ENCODE results near the gene QKI.
"Not testable (repeated sequence)": the region's sequence is repeated elsewhere in the genome, so short reads cannot be mapped to it uniquely, and the experiment has no call there.

QKI gene

GRCh38 chr6:163570579-163571231 is 156.2 kb downstream of the QKI start:
- no peak for FAIRE-seq
- no peak for DNase-seq (ENCODE audit: insufficient read length, low spot score)

GRCh38 chr6:163571730-163572129 is 157.2 kb downstream of the QKI start:
- peak; percentile 18 for FAIRE-seq
- no peak for DNase-seq (ENCODE audit: insufficient read length, low spot score)

GRCh38 chr6:163572612-163573011 is 158.1 kb downstream of the QKI start:
- FAIRE-seq (no peak), DNase-seq (ENCODE audit: insufficient read length, low spot score) (no peak)

- DNase-seq (ENCODE audit: insufficient read length, low spot score) (no peak), FAIRE-seq (no peak)
Measured at GRCh38 chr6:163573503-163574179, 159.1 kb downstream of the QKI start.

GRCh38 chr6:163576114-163576513 is 161.6 kb downstream of the QKI start:
- no peak for FAIRE-seq
- DNase-seq (ENCODE audit: insufficient read length, low spot score), result no peak

- DNase-seq (ENCODE audit: insufficient read length, low spot score) (no peak), FAIRE-seq (no peak)
Measured at GRCh38 chr6:163577404-163577803, 162.9 kb downstream of the QKI start.

GRCh38 chr6:163579111-163579879 is 164.8 kb downstream of the QKI start:
- DNase-seq (ENCODE audit: insufficient read length, low spot score), result no peak
- no peak for FAIRE-seq

GRCh38 chr6:163579880-163580295 is 165.4 kb downstream of the QKI start:
- no peak for FAIRE-seq
- no peak for DNase-seq (ENCODE audit: insufficient read length, low spot score)

- no peak for DNase-seq (ENCODE audit: insufficient read length, low spot score)
- no peak for FAIRE-seq
Measured at GRCh38 chr6:163580311-163581030, 166.0 kb downstream of the QKI start.

GRCh38 chr6:163583558-163583957 is 169.0 kb downstream of the QKI start:
- DNase-seq (ENCODE audit: insufficient read length, low spot score), result no peak
- FAIRE-seq, result no peak

GRCh38 chr6:163585932-163586437 is 171.5 kb downstream of the QKI start:
- DNase-seq (ENCODE audit: insufficient read length, low spot score) (no peak), FAIRE-seq (no peak)

GRCh38 chr6:163586888-163587287 is 172.4 kb downstream of the QKI start:
- DNase-seq (ENCODE audit: insufficient read length, low spot score) (no peak), FAIRE-seq (no peak)

GRCh38 chr6:163588220-163588919 is 173.9 kb downstream of the QKI start:
- DNase-seq (ENCODE audit: insufficient read length, low spot score), result no peak

GRCh38 chr6:163589387-163589786 is 174.9 kb downstream of the QKI start:
- no peak for DNase-seq (ENCODE audit: insufficient read length, low spot score)
- no peak for FAIRE-seq

More at GRCh38 chr6:163588220-163588919, 173.9 kb downstream of the QKI start:
- no peak for FAIRE-seq

- not testable (repeated sequence) for DNase-seq (ENCODE audit: insufficient read length, low spot score); FAIRE-seq
Measured at GRCh38 chr6:163590132-163590531, 175.6 kb downstream of the QKI start.

- DNase-seq (ENCODE audit: insufficient read length, low spot score) (no peak), FAIRE-seq (no peak)
Measured at GRCh38 chr6:163592872-163593271, 178.4 kb downstream of the QKI start.

- FAIRE-seq, result no peak
- DNase-seq (ENCODE audit: insufficient read length, low spot score), result no peak
Measured at GRCh38 chr6:163596174-163596573, 181.7 kb downstream of the QKI start.

- FAIRE-seq, result no peak
Measured at GRCh38 chr6:163599136-163599535, 184.6 kb downstream of the QKI start.

GRCh38 chr6:163599684-163600083 is 185.2 kb downstream of the QKI start:
- DNase-seq (ENCODE audit: insufficient read length, low spot score), result no peak
- no peak for FAIRE-seq

More at GRCh38 chr6:163599136-163599535, 184.6 kb downstream of the QKI start:
- DNase-seq (ENCODE audit: insufficient read length, low spot score), result no peak

GRCh38 chr6:163600331-163600730 is 185.8 kb downstream of the QKI start:
- no peak for FAIRE-seq
- no peak for DNase-seq (ENCODE audit: insufficient read length, low spot score)
